Measurements from ENCODE around the gene TMOD1. TPM values are rescaled to one million over a fixed set of nuclear protein-coding genes. Genes with fewer than 3 reads are reported as not detected.

TMOD1 gene
- total and polyA plus RNA-seq, 2 of the 13 experiments (the other 11 are each of a cell fraction or from before 2014, with no cell fraction given): 0.04 to 0.07 TPM

GRCh38 chr9:97468658-97469448 is 32.6 kb upstream of the TMOD1 start:
- Histone ChIP-seq H3K9ac (ENCODE audit: insufficient read depth, low read depth, low read length) (no peak overlapping the region), H2AFZ (ENCODE audit: low read length) (no peak overlapping the region)
- 98% methylated on average over 4 of the region's 4 CpGs for WGBS (ENCODE audit: low lambda C conversion rate)
- TF ChIP-seq ZBTB20 (CRISPR knock-in tag; IDR thresholded peaks at IDR 0.05; ENCODE audit: borderline replicate concordance, low read depth): no peak
- TF ChIP-seq NR2F6 (IDR thresholded peaks at IDR 0.05): no peak
- TF ChIP-seq NR2F6 (CRISPR knock-in tag; IDR thresholded peaks at IDR 0.05): no peak
- no peak for TF ChIP-seq ZNF124 (CRISPR knock-in tag; IDR thresholded peaks at IDR 0.05)
- TF ChIP-seq KAT8 (CRISPR knock-in tag; IDR thresholded peaks at IDR 0.05): no peak
- peak; percentile 66 for TF ChIP-seq TEAD3 (CRISPR knock-in tag; optimal IDR thresholded peaks at IDR 0.05; ENCODE audit: borderline replicate concordance)
- no peak for TF ChIP-seq ZBTB39 (CRISPR knock-in tag; IDR thresholded peaks at IDR 0.05)
- no peak for TF ChIP-seq MZF1 (CRISPR knock-in tag; IDR thresholded peaks at IDR 0.05; ENCODE audit: borderline replicate concordance)
- TF ChIP-seq ZNF318 (CRISPR knock-in tag; IDR thresholded peaks at IDR 0.05): no peak
- no peak for TF ChIP-seq KLF16 (CRISPR knock-in tag; IDR thresholded peaks at IDR 0.05)
- TF ChIP-seq NFKBIZ (CRISPR knock-in tag; IDR thresholded peaks at IDR 0.05): no peak
- no peak for TF ChIP-seq ZNF572 (CRISPR knock-in tag; IDR thresholded peaks at IDR 0.05)
- no peak for TF ChIP-seq KDM5A (IDR thresholded peaks at IDR 0.05; ENCODE audit: borderline replicate concordance, low read length)

More at GRCh38 chr9:97468658-97469448, 32.6 kb upstream of the TMOD1 start:
- FAIRE-seq (peak; percentile 90), DNase-seq (ENCODE audit: low spot score) (peak; percentile 67), ATAC-seq (peak; percentile 100)
- Histone ChIP-seq H3K79me2 (ENCODE audit: insufficient read depth, low read length) (no peaks in the 10 kb centered on the region), H3K36me3 (replicated peaks in 1 of 2; ENCODE audit: control insufficient read depth in 1 of 2, insufficient read depth in 2 of 2, low read length in 2 of 2) (peaks cover 1 to 20% of the 10 kb centered on the region in 2 experiments; a peak in 4 of 5 replicates), H3K27me3 (ENCODE audit: control insufficient read depth in 1 of 2, insufficient read depth in 2 of 2, low read length in 2 of 2) (no peaks in the 10 kb centered on the region), H4K20me1 (ENCODE audit: insufficient read depth, low read length) (no peaks in the 10 kb centered on the region), H3K27ac (ENCODE audit: extremely low read length, insufficient read depth, low read length) (no peak overlapping the region), H3K4me3 (replicated peaks in 1 of 3; ENCODE audit: insufficient read depth in 1 of 3, low read depth in 2 of 3, low read length in 3 of 3) (no peak overlapping the region), H3K9me3 (ENCODE audit: low read length) (no peaks in the 10 kb centered on the region), H3K4me1 (ENCODE audit: insufficient read depth, low read length) (no peaks in the 10 kb centered on the region), H3K4me2 (ENCODE audit: low read depth, low read length) (no peak overlapping the region)
- intact Hi-C loops (cut with micrococcal nuclease; ENCODE audit: unreplicated experiment): loop anchor here (1.0 kb wide), 2 partner anchors 129 to 146 kb away; no protein-coding TSS in a partner anchor
- no TSS peak for BruUV-seq (replicated peaks)
- in situ Hi-C loops (cut with HindIII; ENCODE audit: extremely low pct_ligation_motif_present, low pct_unique_long_range_greater_than_20kb): loop anchor here (10.0 kb wide), 1 partner anchor 126 kb away; no protein-coding TSS in a partner anchor
- POLR2A ChIA-PET: interaction anchor here (2.2 kb wide), 1 partner anchor 164 kb away, joined by 6 read pairs; the partner anchor contains the start of genes NCBP1 and TSTD2
- CTCF ChIA-PET (ENCODE audit: low intra/inter-chr PET ratio, low total read pairs): interaction anchor here (1.7 to 3.1 kb wide), 2 partner anchors 129 to 147 kb away, joined by 15 to 23 read pairs; no protein-coding TSS in a partner anchor
